Transverse colon (tissue), 3 donors: ENCODE data around the gene HLA-DQA1.

ENCODE experiments used
- POLR2A ChIP-seq: fragments of 450-650 bp; IDR thresholded peaks from one replicate; pipeline ENCODE4 v1.6.1; 2016; ENCODE audit warnings: antibody characterized with exemption, mild to moderate bottlenecking, moderate library complexity
- TF ChIP-seq, protein P1 (sequence below), 5 experiments: fragments of 200-600 bp in 3 of 5; fragments of 450-650 bp in 2 of 5; sonication (generic) in 3 of 5; IDR thresholded peaks; 1 replicate in 2 of 5; 2 replicates in 3 of 5; pipeline ENCODE4 v1.5.1; 2016 to 2017; ENCODE audit warnings: antibody characterized with exemption in 5 of 5, inconsistent platforms in 3 of 5, mild to moderate bottlenecking in 2 of 5, moderate library complexity in 1 of 5

DNA sequence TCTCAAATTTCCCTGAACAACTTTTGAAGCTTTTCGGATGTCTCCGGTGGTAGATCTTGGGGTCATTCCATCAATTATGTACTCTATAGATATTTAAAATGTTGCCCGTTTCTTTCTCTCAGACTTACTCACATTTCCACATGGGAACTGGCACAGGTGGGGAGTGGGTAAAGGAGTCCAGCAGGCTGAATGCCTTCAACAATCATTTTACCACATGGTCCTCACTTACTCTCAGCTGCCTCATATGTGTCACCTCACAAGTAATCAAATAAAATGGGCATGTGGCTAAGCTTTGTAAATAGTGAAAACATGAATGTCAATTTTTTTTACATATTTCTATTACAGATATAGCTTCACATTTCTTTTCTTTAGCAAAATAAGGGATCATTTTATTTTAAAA is 677 bp downstream of the HLA-DQA1 start:
- TF ChIP-seq, protein P1, sequence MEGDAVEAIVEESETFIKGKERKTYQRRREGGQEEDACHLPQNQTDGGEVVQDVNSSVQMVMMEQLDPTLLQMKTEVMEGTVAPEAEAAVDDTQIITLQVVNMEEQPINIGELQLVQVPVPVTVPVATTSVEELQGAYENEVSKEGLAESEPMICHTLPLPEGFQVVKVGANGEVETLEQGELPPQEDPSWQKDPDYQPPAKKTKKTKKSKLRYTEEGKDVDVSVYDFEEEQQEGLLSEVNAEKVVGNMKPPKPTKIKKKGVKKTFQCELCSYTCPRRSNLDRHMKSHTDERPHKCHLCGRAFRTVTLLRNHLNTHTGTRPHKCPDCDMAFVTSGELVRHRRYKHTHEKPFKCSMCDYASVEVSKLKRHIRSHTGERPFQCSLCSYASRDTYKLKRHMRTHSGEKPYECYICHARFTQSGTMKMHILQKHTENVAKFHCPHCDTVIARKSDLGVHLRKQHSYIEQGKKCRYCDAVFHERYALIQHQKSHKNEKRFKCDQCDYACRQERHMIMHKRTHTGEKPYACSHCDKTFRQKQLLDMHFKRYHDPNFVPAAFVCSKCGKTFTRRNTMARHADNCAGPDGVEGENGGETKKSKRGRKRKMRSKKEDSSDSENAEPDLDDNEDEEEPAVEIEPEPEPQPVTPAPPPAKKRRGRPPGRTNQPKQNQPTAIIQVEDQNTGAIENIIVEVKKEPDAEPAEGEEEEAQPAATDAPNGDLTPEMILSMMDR (IDR thresholded peaks at IDR 0.05), result no peak
- no peak for TF ChIP-seq POLR2A
